ENCODE measurements around the gene LCLAT1.

The LCLAT1 gene

GRCh38 chr2:30457296-30457695 is 10.2 kb downstream of the LCLAT1 start:
- ChIA-PET CTCF (interaction anchor here (0.7 kb wide), 1 partner anchor 120 kb away, joined by 3 read pairs; no protein-coding TSS in a partner anchor), POLR2A (ENCODE audit: low non-redundant PET) (no interaction called here)
- DNase-seq (ENCODE audit: low spot score), result no peak
- no peak for TF ChIP-seq CTCF (conservative IDR thresholded peaks at IDR 0.05; ENCODE audit: low read depth)
- no peak overlapping the region for H3K27ac ChIP-seq

- no peak for DNase-seq (ENCODE audit: low spot score)
- H3K27ac ChIP-seq, result no peak overlapping the region
- no peak for TF ChIP-seq CTCF (conservative IDR thresholded peaks at IDR 0.05; ENCODE audit: low read depth)
- POLR2A ChIA-PET (ENCODE audit: low non-redundant PET), result no interaction called here
- CTCF ChIA-PET, result interaction anchor here (0.6 kb wide), 1 partner anchor 30 kb away, joined by 3 read pairs; no protein-coding TSS in a partner anchor
Observed at GRCh38 chr2:30459140-30459539, 12.1 kb downstream of the LCLAT1 start.

DNA sequence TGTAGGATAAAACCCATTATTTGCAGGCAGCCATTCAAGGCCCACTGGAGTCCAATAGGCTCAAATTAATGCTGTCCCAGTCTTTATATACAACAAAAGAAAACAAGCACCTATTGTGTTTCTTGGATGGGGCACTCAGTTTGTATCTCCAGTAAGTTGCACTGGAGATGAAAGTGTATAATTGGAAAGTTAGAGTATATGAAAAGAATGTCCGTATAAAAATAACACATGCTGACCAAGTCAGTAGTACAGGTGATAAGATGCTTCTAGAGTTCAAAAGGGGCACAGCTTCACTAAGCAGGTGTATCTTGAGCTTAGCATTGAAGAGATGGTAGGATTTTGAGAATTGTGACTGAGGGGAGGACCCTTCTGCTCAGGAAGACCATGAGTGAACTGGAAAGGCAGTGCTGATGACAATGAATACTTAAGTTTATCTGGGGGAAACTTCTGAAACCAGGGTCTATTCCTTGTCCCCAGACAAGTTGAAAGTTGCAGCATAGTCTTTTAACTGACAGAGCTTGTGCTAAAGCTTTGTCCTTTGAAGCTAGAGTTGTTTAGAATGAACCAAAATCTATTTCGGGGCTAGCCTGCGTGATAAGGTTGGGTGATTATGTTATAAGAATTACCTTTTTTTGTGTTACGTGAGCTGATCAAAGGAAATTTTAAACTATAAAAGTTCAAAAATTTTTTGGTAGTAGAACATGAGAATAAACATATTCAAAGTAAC is 15.2 kb downstream of the LCLAT1 start:
- no peak for DNase-seq (ENCODE audit: low spot score)
- POLR2A ChIA-PET (ENCODE audit: low non-redundant PET), result no interaction called here

DNA sequence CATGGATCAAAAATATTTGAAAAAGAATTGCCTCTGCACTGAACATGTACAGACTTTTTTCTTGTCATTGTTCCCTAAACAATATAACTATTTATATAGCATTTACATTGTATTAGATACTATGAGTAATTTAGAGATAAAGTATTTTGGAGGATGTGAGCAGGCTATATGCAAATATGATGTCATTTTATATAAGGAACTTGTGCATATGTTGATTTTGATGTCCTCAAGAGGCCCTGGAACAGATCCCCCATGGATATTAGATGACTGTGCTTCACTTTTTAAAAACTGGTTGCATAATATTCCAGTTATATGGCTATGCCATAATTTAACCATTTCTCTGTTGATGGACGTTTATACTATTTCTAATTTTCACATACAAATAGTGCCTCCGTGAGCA is 16.5 kb downstream of the LCLAT1 start:
- POLR2A ChIA-PET (ENCODE audit: low non-redundant PET), result no interaction called here
- no peak for TF ChIP-seq CTCF (conservative IDR thresholded peaks at IDR 0.05; ENCODE audit: low read depth)
- CTCF ChIA-PET, result no interaction called here
- no peak for DNase-seq (ENCODE audit: low spot score)
- H3K27ac ChIP-seq, result no peak overlapping the region

More for the DNA sequence above, 15.2 kb downstream of the LCLAT1 start:
- no peak overlapping the region for H3K27ac ChIP-seq
- no peak for TF ChIP-seq CTCF (conservative IDR thresholded peaks at IDR 0.05; ENCODE audit: low read depth)
- CTCF ChIA-PET, result no interaction called here

GRCh38 chr2:30464544-30465170 is 17.6 kb downstream of the LCLAT1 start:
- POLR2A ChIA-PET (ENCODE audit: low non-redundant PET), result no interaction called here
- no peak overlapping the region for H3K27ac ChIP-seq
- TF ChIP-seq CTCF (conservative IDR thresholded peaks at IDR 0.05; ENCODE audit: low read depth), result no peak
- CTCF ChIA-PET, result no interaction called here
- DNase-seq (ENCODE audit: low spot score), result no peak

GRCh38 chr2:30465171-30465545 is 18.1 kb downstream of the LCLAT1 start:
- H3K27ac ChIP-seq, result no peak overlapping the region
- CTCF ChIA-PET, result no interaction called here
- TF ChIP-seq CTCF (conservative IDR thresholded peaks at IDR 0.05; ENCODE audit: low read depth), result no peak
- POLR2A ChIA-PET (ENCODE audit: low non-redundant PET), result no interaction called here
- no peak for DNase-seq (ENCODE audit: low spot score)
